Measurements from ENCODE around the gene ZNF385B.

DNA sequence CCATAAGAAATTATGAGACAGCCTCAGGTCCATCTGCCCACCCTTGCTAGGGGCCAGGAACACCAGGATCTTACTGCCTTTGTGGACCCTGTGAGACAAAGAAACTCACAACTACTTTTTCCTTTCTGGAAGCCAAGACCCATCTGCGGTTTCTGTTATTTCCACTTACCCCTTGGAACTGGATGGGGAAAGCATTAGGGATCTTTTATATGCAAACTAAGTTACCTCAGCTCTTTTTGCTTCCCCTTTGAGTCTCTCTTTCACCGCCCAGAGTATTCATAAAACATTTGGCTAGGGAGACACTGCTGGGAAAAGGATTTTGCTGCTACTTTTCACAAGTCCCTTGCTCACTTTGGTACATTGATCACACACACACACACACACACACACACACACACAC, 95.7 kb downstream of the ZNF385B start:
- no peak for TF ChIP-seq EP300 (IDR thresholded peaks at IDR 0.05)
- TF ChIP-seq, protein P1, sequence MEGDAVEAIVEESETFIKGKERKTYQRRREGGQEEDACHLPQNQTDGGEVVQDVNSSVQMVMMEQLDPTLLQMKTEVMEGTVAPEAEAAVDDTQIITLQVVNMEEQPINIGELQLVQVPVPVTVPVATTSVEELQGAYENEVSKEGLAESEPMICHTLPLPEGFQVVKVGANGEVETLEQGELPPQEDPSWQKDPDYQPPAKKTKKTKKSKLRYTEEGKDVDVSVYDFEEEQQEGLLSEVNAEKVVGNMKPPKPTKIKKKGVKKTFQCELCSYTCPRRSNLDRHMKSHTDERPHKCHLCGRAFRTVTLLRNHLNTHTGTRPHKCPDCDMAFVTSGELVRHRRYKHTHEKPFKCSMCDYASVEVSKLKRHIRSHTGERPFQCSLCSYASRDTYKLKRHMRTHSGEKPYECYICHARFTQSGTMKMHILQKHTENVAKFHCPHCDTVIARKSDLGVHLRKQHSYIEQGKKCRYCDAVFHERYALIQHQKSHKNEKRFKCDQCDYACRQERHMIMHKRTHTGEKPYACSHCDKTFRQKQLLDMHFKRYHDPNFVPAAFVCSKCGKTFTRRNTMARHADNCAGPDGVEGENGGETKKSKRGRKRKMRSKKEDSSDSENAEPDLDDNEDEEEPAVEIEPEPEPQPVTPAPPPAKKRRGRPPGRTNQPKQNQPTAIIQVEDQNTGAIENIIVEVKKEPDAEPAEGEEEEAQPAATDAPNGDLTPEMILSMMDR (IDR thresholded peaks at IDR 0.05) = no peak

Measured in stomach (tissue), 4 donors.